RWPE1 (cell line): ENCODE results near the gene SREBF1.
A peak's percentile ranks its signal among the peaks of the same experiment; 100 is the strongest.

Experiments used
- CTCF ChIA-PET: fragments of 350-600 bp; sonication (Branson Sonifier 250); formaldehyde crosslinking; extraction: SDS; loops from one replicate; lab custom pipeline; 2021; lab: Yijun Ruan, JAX
- POLR2A ChIA-PET: fragments of 400-600 bp; formaldehyde crosslinking; extraction: SDS; loops from one replicate; lab custom pipeline; 2020; ENCODE audit warnings: antibody characterized with exemption; ENCODE audit not compliant: low non-redundant PET; lab: Yijun Ruan, JAX
- DNase-seq: peaks from one replicate; pipeline ENCODE4 v3.0.0; 2012; ENCODE audit warnings: low spot score
- H3K27ac ChIP-seq: fragments of 450-650 bp; 2 replicates; pipeline ENCODE4 v1.5.1; 2017
- CTCF ChIP-seq: fragments of 450-650 bp; conservative IDR thresholded peaks from 2 replicates; pipeline ENCODE4 v1.5.1; 2017; ENCODE audit warnings: low read depth, mild to moderate bottlenecking

Gene SREBF1

DNA sequence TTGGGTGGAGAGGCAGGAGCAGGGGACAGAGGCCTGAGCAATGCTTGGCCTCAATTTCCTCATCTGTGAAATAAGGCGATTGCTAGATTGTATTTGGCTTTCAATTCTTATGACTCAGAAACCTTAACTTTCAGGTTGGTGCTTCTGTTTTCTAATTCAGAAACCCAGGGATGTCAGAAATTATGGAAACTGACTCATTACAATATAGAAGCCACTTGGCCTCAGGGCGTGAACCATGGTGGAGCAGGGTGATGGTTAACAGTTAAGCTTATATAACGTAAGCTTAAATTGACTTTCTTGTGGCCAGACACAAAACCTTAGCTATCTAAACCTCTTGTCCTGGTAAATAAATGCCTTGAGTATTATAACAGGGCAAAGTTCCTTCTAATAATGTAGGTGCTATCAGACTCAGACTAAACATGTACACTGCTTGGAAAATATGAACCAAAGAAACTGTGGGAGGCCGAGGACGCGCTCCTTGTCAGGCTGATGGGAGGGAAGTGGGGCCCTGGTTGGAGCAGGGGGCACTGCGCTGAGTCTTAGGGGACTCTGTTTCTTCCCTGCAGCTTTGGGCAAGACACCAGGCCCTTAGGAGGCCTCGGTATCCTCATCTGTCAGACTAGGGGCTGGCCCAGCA, 17.1 kb upstream of the SREBF1 start:
- peak overlapping the region; percentile 60 for H3K27ac ChIP-seq
- CTCF ChIA-PET, result interaction anchor here (0.5 to 0.8 kb wide), 5 partner anchors 14 to 42 kb away, joined by 3 to 8 read pairs (median 3); no protein-coding TSS in a partner anchor
- POLR2A ChIA-PET, result interaction anchor here (0.8 kb wide), 1 partner anchor 33 kb away, joined by 6 read pairs; no protein-coding TSS in a partner anchor
- TF ChIP-seq CTCF, result no peak
- peak; percentile 66 for DNase-seq

- CTCF ChIA-PET, result interaction anchor here (0.8 kb wide), 1 partner anchor 40 kb away, joined by 3 read pairs; no protein-coding TSS in a partner anchor
- POLR2A ChIA-PET, result no interaction called here
- TF ChIP-seq CTCF, result no peak
- DNase-seq, result no peak
- H3K27ac ChIP-seq, result peak overlapping the region; percentile 7; the same call in 1 of the 2 replicates
These were observed 16.1 kb upstream of the SREBF1 start for GRCh38 chr17:17852930-17853329.

DNA sequence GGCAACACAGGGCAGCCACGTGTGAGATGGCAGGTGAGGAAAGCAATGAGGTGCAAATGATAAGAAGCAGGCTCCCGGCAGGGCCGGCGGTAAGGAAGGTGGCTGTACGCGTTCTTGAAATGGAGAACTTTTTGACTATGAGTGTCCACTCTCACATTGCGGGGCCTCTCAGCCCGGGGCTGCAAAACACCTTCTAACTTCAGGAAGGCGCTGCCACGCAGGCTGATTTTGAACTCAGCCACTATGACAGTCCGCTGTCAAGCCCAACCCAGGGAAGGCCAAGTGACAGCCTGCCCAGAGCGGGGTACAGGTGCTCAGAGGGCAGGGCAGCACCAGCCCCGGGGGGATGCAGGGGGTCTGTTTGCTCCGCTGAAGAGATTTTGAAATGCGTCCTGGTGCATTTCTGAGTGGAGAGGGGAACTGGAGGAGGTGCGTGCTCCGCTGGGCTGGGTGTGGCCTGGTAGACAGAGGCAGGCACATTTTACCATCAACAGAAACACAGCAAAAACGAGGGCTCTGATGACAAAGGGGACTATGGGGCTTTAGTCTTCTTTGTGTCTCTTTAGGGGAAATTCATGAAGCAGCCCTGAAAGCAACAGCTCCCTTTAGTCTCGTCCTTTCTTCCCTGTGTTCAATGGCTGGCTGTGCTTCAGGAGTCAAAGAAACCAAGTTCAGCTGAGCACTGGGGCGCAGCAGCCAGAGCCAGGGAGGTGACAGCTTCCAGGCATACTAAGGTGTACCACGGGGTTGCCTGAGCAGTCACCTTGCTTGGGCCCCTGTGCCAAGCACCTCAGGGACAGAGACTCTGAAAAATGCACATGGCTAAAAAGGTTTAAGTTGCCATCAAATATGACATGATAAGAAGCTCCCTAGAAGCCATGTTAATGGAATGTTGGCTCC, 14.6 kb upstream of the SREBF1 start:
- ChIA-PET POLR2A (interaction anchor here (0.6 kb wide), 1 partner anchor 15 kb away, joined by 3 read pairs; no protein-coding TSS in a partner anchor), CTCF (interaction anchor here (0.6 kb wide), 1 partner anchor 15 kb away, joined by 4 read pairs; no protein-coding TSS in a partner anchor)
- no peak for DNase-seq
- no peak for TF ChIP-seq CTCF
- peak overlapping the region; percentile 26 for H3K27ac ChIP-seq

DNA sequence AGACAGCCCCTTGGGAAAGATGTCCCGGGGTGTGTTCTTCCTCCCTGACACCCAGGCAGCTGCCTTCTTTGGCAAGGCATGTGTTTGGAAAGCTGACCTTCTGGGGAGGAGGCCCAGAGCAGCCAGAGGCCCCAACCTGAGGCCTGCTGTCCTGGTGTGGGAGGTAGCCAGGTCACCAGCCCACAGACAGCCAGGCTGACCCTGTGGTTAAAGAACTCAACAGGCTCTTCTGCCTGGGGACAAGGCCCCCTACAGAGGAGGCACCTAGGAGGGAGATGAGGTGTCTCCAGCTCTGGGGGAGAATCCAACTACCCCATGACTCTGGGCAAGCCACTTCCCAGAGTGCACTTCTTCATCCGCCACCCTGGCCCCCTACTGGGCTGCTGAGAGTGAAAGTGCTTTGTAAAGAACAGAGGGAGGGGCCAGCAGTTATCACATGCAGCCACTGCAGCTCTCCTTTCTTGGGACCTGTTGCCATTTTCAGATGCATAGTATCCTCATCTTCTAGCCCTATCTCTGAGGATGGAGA, 13.1 kb upstream of the SREBF1 start:
- no peak for DNase-seq

DNA sequence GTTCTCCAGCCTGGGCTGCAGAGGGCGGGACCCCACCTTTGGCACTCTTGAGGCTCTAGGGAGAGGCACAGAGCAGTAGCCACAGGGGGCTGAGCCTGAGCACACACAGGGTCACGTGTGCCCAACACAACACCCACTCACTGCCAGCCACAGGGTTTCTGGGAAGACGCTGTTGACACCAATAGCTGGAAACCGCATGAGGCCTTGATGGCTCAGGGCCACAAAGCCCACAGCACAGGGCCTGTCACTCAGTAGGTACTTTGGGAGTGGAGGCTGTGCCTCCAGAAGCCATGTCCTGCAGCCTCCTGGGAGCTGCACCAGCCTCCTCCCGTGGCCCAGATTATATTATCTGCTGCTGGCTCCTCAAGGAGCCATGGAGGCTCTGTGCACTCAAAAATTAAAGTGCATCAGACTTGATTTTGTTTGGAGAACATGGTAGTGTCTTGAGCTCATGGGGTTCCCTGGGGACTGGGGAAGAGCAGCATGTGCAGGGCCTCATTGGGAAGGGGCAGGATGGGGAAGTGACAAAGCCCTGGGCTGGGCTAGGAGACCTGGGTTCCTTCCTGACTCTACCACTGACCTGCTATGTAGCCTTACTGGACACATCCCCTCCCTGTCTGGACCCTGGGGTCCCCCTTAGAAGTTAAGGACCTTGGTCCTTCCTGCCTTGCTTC, 12.5 kb upstream of the SREBF1 start:
- no peak for DNase-seq
- ChIA-PET CTCF (interaction anchor here (0.8 kb wide), 2 partner anchors 15 to 38 kb away, joined by 3 read pairs; no protein-coding TSS in a partner anchor), POLR2A (no interaction called here)
- TF ChIP-seq CTCF, result no peak
- H3K27ac ChIP-seq, result peak overlapping the region; percentile 100

More for the DNA sequence above, 13.1 kb upstream of the SREBF1 start:
- CTCF ChIA-PET, result interaction anchor here (0.5 to 0.8 kb wide), 3 partner anchors 16 to 40 kb away, joined by 3 read pairs; no protein-coding TSS in a partner anchor
- H3K27ac ChIP-seq, result peak overlapping the region; percentile 100
- no peak for TF ChIP-seq CTCF
- POLR2A ChIA-PET, result no interaction called here
